Muscle layer of duodenum (tissue), 2 donors: ENCODE measurements around the gene VGF.
"Not testable (repeated sequence)": the region's sequence is repeated elsewhere in the genome, so short reads cannot be mapped to it uniquely, and the experiment has no call there.

Source experiments
- H3K27ac ChIP-seq: one replicate; pipeline ENCODE4 v1.7.0; 2013; ENCODE audit warnings: mild to moderate bottlenecking, low read length
- H3K27me3 ChIP-seq: one replicate; pipeline ENCODE4 v1.7.0; 2013; ENCODE audit warnings: low read depth, mild to moderate bottlenecking, control low read depth, low read length
- H3K36me3 ChIP-seq, 2 donors: one replicate each; pipeline ENCODE4 v1.7.0; 2013; ENCODE audit warnings: low read length in 2 of 2, control low read depth in 1 of 2, mild to moderate bottlenecking in 1 of 2; ENCODE audit not compliant: insufficient read depth in 2 of 2, control insufficient read depth in 1 of 2
- H3K4me1 ChIP-seq, 2 donors: one replicate each; pipeline ENCODE4 v1.7.0; 2013; ENCODE audit warnings: low read length in 2 of 2, mild to moderate bottlenecking in 2 of 2, control low read depth in 1 of 2, moderate library complexity in 1 of 2; ENCODE audit not compliant: insufficient read depth in 2 of 2, control insufficient read depth in 1 of 2
- H3K4me3 ChIP-seq, 2 donors: one replicate each; pipeline ENCODE4 v1.7.0; 2013; ENCODE audit warnings: low read length in 2 of 2, low read depth in 1 of 2, mild to moderate bottlenecking in 1 of 2
- H3K9me3 ChIP-seq, 2 donors: one replicate each; pipeline ENCODE4 v1.7.0; 2013; ENCODE audit warnings: low read length in 2 of 2, control low read depth in 1 of 2, mild to moderate bottlenecking in 1 of 2; ENCODE audit not compliant: control insufficient read depth in 1 of 2
- donor health status: healthy.

Gene VGF

GRCh38 chr7:101121631-101121990 lies 43.8 kb downstream of the VGF start:
- Histone ChIP-seq H3K27ac (peak overlapping the region; percentile 97), H3K4me1 (peaks cover 0 to 17% of the 10 kb centered on the region in 2 donors), H3K4me3 (peak overlapping the region; percentile 47 to 64)
- H3K9me3 ChIP-seq, H3K27me3 ChIP-seq, H3K36me3 ChIP-seq: not testable (repeated sequence)

- Histone ChIP-seq H3K4me1 (peaks cover 0 to 11% of the 10 kb centered on the region in 2 donors), H3K36me3 (no peaks in the 10 kb centered on the region), H3K27me3 (no peaks in the 10 kb centered on the region), H3K9me3 (no peaks in the 10 kb centered on the region), H3K4me3 (no peak overlapping the region), H3K27ac (no peak overlapping the region)
Measured at GRCh38 chr7:101120315-101120714, 45.1 kb downstream of the VGF start.

- peaks cover 0 to 11% of the 10 kb centered on the region in 2 donors for H3K4me1 ChIP-seq
- no peaks in the 10 kb centered on the region for H3K27me3 ChIP-seq
- H3K9me3 ChIP-seq: no peaks in the 10 kb centered on the region
- no peak overlapping the region for H3K27ac ChIP-seq
- no peak overlapping the region for H3K4me3 ChIP-seq
- H3K36me3 ChIP-seq: no peaks in the 10 kb centered on the region
Measured at GRCh38 chr7:101119876-101120275, 45.5 kb downstream of the VGF start.

GRCh38 chr7:101118856-101119255 lies 46.5 kb downstream of the VGF start:
- H3K27ac ChIP-seq: no peak overlapping the region
- no peaks in the 10 kb centered on the region for H3K36me3 ChIP-seq
- H3K4me1 ChIP-seq: peaks cover 0 to 8% of the 10 kb centered on the region in 2 donors

GRCh38 chr7:101116898-101117297 lies 48.5 kb downstream of the VGF start:
- H3K4me3 ChIP-seq: no peak overlapping the region
- H3K27me3 ChIP-seq: no peaks in the 10 kb centered on the region
- H3K9me3 ChIP-seq: no peaks in the 10 kb centered on the region
- H3K4me1 ChIP-seq: no peaks in the 10 kb centered on the region
- H3K36me3 ChIP-seq: no peaks in the 10 kb centered on the region
- H3K27ac ChIP-seq: no peak overlapping the region

More at GRCh38 chr7:101118856-101119255, 46.5 kb downstream of the VGF start:
- H3K4me3 ChIP-seq: no peak overlapping the region
- H3K9me3 ChIP-seq: no peaks in the 10 kb centered on the region
- H3K27me3 ChIP-seq: no peaks in the 10 kb centered on the region

GRCh38 chr7:101115215-101115614 lies 50.2 kb downstream of the VGF start:
- no peaks in the 10 kb centered on the region for H3K36me3 ChIP-seq
- no peak overlapping the region for H3K27ac ChIP-seq
- no peaks in the 10 kb centered on the region for H3K27me3 ChIP-seq
- no peaks in the 10 kb centered on the region for H3K4me1 ChIP-seq
- no peak overlapping the region for H3K4me3 ChIP-seq
- H3K9me3 ChIP-seq: no peaks in the 10 kb centered on the region

GRCh38 chr7:101114492-101114891 lies 50.9 kb downstream of the VGF start:
- no peak overlapping the region for H3K27ac ChIP-seq
- no peaks in the 10 kb centered on the region for H3K4me1 ChIP-seq
- no peaks in the 10 kb centered on the region for H3K27me3 ChIP-seq
- no peaks in the 10 kb centered on the region for H3K9me3 ChIP-seq
- no peak overlapping the region for H3K4me3 ChIP-seq
- no peaks in the 10 kb centered on the region for H3K36me3 ChIP-seq

GRCh38 chr7:101113836-101114235 lies 51.5 kb downstream of the VGF start:
- Histone ChIP-seq H3K36me3 (no peaks in the 10 kb centered on the region), H3K4me3 (no peak overlapping the region), H3K27me3 (no peaks in the 10 kb centered on the region), H3K27ac (no peak overlapping the region), H3K4me1 (no peaks in the 10 kb centered on the region), H3K9me3 (no peaks in the 10 kb centered on the region)

- not testable (repeated sequence) for H3K27me3 ChIP-seq, H3K36me3 ChIP-seq, H3K4me3 ChIP-seq, H3K4me1 ChIP-seq, H3K27ac ChIP-seq, H3K9me3 ChIP-seq
Measured at GRCh38 chr7:101113140-101113539, 52.2 kb downstream of the VGF start.
